Activated naive CD8-positive, alpha-beta T cell treated with anti-CD3 and anti-CD28 coated beads, Interleukin-2, amount 50 U/mL, for 24 hours (primary cell): Measurements from ENCODE around the gene AJUBA.
A peak's percentile ranks its signal among the peaks of the same experiment; 100 is the strongest.
"Not testable (repeated sequence)": the region's sequence is repeated elsewhere in the genome, so short reads cannot be mapped to it uniquely, and the experiment has no call there.

Experiments used
- ATAC-seq: fragments of 150-1000 bp; cut with Tn5 transposase; one replicate; pipeline ENCODE4 v1.10.0; 2021
- DNase-seq: peaks from one replicate; pipeline ENCODE4 v3.0.0; 2021
- H3K27ac Mint-ChIP-seq: one replicate; pipeline ENCODE4 v1.8.0; 2021; ENCODE audit warnings: mild to moderate bottlenecking, mixed read lengths
- H3K27me3 Mint-ChIP-seq: one replicate; pipeline ENCODE4 v1.8.0; 2021; ENCODE audit warnings: mixed read lengths
- H3K36me3 Mint-ChIP-seq: one replicate; pipeline ENCODE4 v1.8.0; 2021; ENCODE audit warnings: low read depth, mixed read lengths
- H3K4me1 Mint-ChIP-seq: one replicate; pipeline ENCODE4 v1.8.0; 2021; ENCODE audit warnings: mixed read lengths
- H3K4me3 Mint-ChIP-seq: one replicate; pipeline ENCODE4 v1.8.0; 2021; ENCODE audit warnings: mild to moderate bottlenecking, moderate library complexity, mixed read lengths
- H3K9me3 Mint-ChIP-seq: one replicate; pipeline ENCODE4 v1.8.0; 2021; ENCODE audit warnings: mixed read lengths

AJUBA gene

GRCh38 chr14:22978981-22979671, 3.2 kb downstream of the AJUBA start:
- no peak overlapping the region for H3K4me3 Mint-ChIP-seq
- H3K4me1 Mint-ChIP-seq = peaks cover 6% of the 10 kb centered on the region
- peaks cover 9% of the 10 kb centered on the region for H3K27me3 Mint-ChIP-seq
- ATAC-seq (no peak), DNase-seq (no peak)
- no peaks in the 10 kb centered on the region for H3K36me3 Mint-ChIP-seq
- no peaks in the 10 kb centered on the region for H3K9me3 Mint-ChIP-seq
- H3K27ac Mint-ChIP-seq = no peak overlapping the region

GRCh38 chr14:22978487-22978837, 3.9 kb downstream of the AJUBA start:
- peaks cover 9% of the 10 kb centered on the region for H3K27me3 Mint-ChIP-seq
- DNase-seq (no peak), ATAC-seq (no peak)
- no peak overlapping the region for H3K4me3 Mint-ChIP-seq
- no peaks in the 10 kb centered on the region for H3K9me3 Mint-ChIP-seq
- H3K4me1 Mint-ChIP-seq = peaks cover 6% of the 10 kb centered on the region
- H3K36me3 Mint-ChIP-seq = no peaks in the 10 kb centered on the region
- no peak overlapping the region for H3K27ac Mint-ChIP-seq

- H3K9me3 Mint-ChIP-seq = no peaks in the 10 kb centered on the region
- no peaks in the 10 kb centered on the region for H3K36me3 Mint-ChIP-seq
- ATAC-seq = no peak
- peaks cover 9% of the 10 kb centered on the region for H3K27me3 Mint-ChIP-seq
- peaks cover 6% of the 10 kb centered on the region for H3K4me1 Mint-ChIP-seq
- no peak overlapping the region for H3K27ac Mint-ChIP-seq
- H3K4me3 Mint-ChIP-seq = no peak overlapping the region
- no peak for DNase-seq
Measured at GRCh38 chr14:22977684-22978486, 4.5 kb downstream of the AJUBA start.

- no peak for DNase-seq
- H3K9me3 Mint-ChIP-seq = no peaks in the 10 kb centered on the region
- H3K27ac Mint-ChIP-seq = no peak overlapping the region
- no peak overlapping the region for H3K4me3 Mint-ChIP-seq
- no peak for ATAC-seq
- peaks cover 6% of the 10 kb centered on the region for H3K4me1 Mint-ChIP-seq
- no peaks in the 10 kb centered on the region for H3K36me3 Mint-ChIP-seq
- H3K27me3 Mint-ChIP-seq = peaks cover 9% of the 10 kb centered on the region
Measured at GRCh38 chr14:22977434-22977683, 5.0 kb downstream of the AJUBA start.

GRCh38 chr14:22976620-22977433, 5.5 kb downstream of the AJUBA start:
- Mint-ChIP-seq H3K4me1 (peaks cover 6% of the 10 kb centered on the region), H3K36me3 (no peaks in the 10 kb centered on the region), H3K9me3 (no peaks in the 10 kb centered on the region), H3K27me3 (peaks cover 9% of the 10 kb centered on the region), H3K27ac (no peak overlapping the region), H3K4me3 (no peak overlapping the region)
- ATAC-seq (no peak), DNase-seq (no peak)

- H3K4me3 Mint-ChIP-seq = no peak overlapping the region
- peaks cover 3% of the 10 kb centered on the region for H3K27me3 Mint-ChIP-seq
- H3K4me1 Mint-ChIP-seq = no peaks in the 10 kb centered on the region
- no peaks in the 10 kb centered on the region for H3K36me3 Mint-ChIP-seq
- ATAC-seq = no peak
- H3K9me3 Mint-ChIP-seq = no peaks in the 10 kb centered on the region
- DNase-seq = no peak
- H3K27ac Mint-ChIP-seq = no peak overlapping the region
Measured at GRCh38 chr14:22974530-22975313, 7.6 kb downstream of the AJUBA start.

GRCh38 chr14:22973217-22974032, 8.9 kb downstream of the AJUBA start:
- ATAC-seq = peak; percentile 51
- Mint-ChIP-seq H3K27ac (no peak overlapping the region), H3K36me3 (no peaks in the 10 kb centered on the region), H3K9me3 (no peaks in the 10 kb centered on the region), H3K4me1 (no peaks in the 10 kb centered on the region), H3K4me3 (no peak overlapping the region), H3K27me3 (no peaks in the 10 kb centered on the region)
- peak; percentile 46 for DNase-seq

GRCh38 chr14:22972313-22972930, 9.9 kb downstream of the AJUBA start:
- Mint-ChIP-seq H3K4me1 (no peaks in the 10 kb centered on the region), H3K36me3 (no peaks in the 10 kb centered on the region), H3K4me3 (no peak overlapping the region), H3K27ac (no peak overlapping the region), H3K27me3 (no peaks in the 10 kb centered on the region), H3K9me3 (no peaks in the 10 kb centered on the region)
- DNase-seq (no peak), ATAC-seq (no peak)

- H3K4me3 Mint-ChIP-seq = no peak overlapping the region
- no peaks in the 10 kb centered on the region for H3K27me3 Mint-ChIP-seq
- H3K36me3 Mint-ChIP-seq = no peaks in the 10 kb centered on the region
- ATAC-seq = no peak
- H3K4me1 Mint-ChIP-seq = no peaks in the 10 kb centered on the region
- DNase-seq = no peak
- no peak overlapping the region for H3K27ac Mint-ChIP-seq
- H3K9me3 Mint-ChIP-seq = no peaks in the 10 kb centered on the region
Measured at GRCh38 chr14:22971152-22971551, 11.2 kb downstream of the AJUBA start.

- no peak overlapping the region for H3K27ac Mint-ChIP-seq
Measured at GRCh38 chr14:22966783-22967269, 15.5 kb downstream of the AJUBA start.

GRCh38 chr14:22965916-22966782, 16.2 kb downstream of the AJUBA start:
- H3K27me3 Mint-ChIP-seq, H3K4me1 Mint-ChIP-seq, ATAC-seq, H3K27ac Mint-ChIP-seq, H3K4me3 Mint-ChIP-seq, H3K9me3 Mint-ChIP-seq, DNase-seq, H3K36me3 Mint-ChIP-seq: not testable (repeated sequence)

More at GRCh38 chr14:22966783-22967269, 15.5 kb downstream of the AJUBA start:
- no peaks in the 10 kb centered on the region for H3K9me3 Mint-ChIP-seq
- no peaks in the 10 kb centered on the region for H3K4me1 Mint-ChIP-seq
- no peak overlapping the region for H3K4me3 Mint-ChIP-seq
- H3K27me3 Mint-ChIP-seq = no peaks in the 10 kb centered on the region
- no peaks in the 10 kb centered on the region for H3K36me3 Mint-ChIP-seq
- no peak for DNase-seq
- no peak for ATAC-seq

GRCh38 chr14:22962061-22962676, 20.2 kb downstream of the AJUBA start:
- Mint-ChIP-seq H3K9me3 (no peaks in the 10 kb centered on the region), H3K36me3 (no peaks in the 10 kb centered on the region), H3K4me3 (no peak overlapping the region), H3K4me1 (peaks cover 8% of the 10 kb centered on the region), H3K27ac (no peak overlapping the region), H3K27me3 (no peaks in the 10 kb centered on the region)
- no peak for DNase-seq
- no peak for ATAC-seq
